A549 (cell line): ENCODE data around the gene PGLYRP2. TPM values are rescaled to one million over a fixed set of nuclear protein-coding genes. Genes with fewer than 3 reads are reported as not detected.

Experiments used
- ATAC-seq, 2 experiments: fragments of 200-7000 bp in 1 of 2; fragments of >200 bp in 1 of 2; cut with Nextera tagmentation in 1 of 2; cut with Tn5 transposase in 1 of 2; 3 replicates each; pipeline versions ENCODE4 v1.8.0 to v1.9.1; 2018 to 2020; ENCODE audit warnings: mild to moderate bottlenecking in 1 of 2, moderate library complexity in 1 of 2
- CTCF ChIA-PET: fragments of 300-600 bp; sonication (Branson Sonifier 250); formaldehyde crosslinking; extraction: SDS; loops from one replicate; lab custom pipeline; 2021; ENCODE audit warnings: antibody characterized with exemption, inconsistent platforms; lab: Yijun Ruan, JAX
- POLR2A ChIA-PET: fragments of 350-600 bp; formaldehyde crosslinking; extraction: SDS; loops from one replicate; lab custom pipeline; 2021; ENCODE audit warnings: antibody characterized with exemption, inconsistent platforms; lab: Yijun Ruan, JAX
- DNase-seq, 2 experiments: peaks; one replicate each; pipeline versions ENCODE4 v3.0.0 to v3.0.0-alpha.2; 2011 to 2016; ENCODE audit warnings: low read depth in 1 of 2, low spot score in 1 of 2
- FAIRE-seq: peaks from 2 replicates; lab custom pipeline; 2011; peaks lifted over from hg19 to GRCh38; lab: Jason Lieb, UNC
- H3K27ac ChIP-seq, 2 experiments: fragments of >200 bp; sonication (Bioruptor Twin); formaldehyde crosslinking; 3 replicates each; pipeline ENCODE4 v1.5.1; 2016 to 2017
- H3K4me1 ChIP-seq: fragments of >200 bp; sonication (Bioruptor Twin); formaldehyde crosslinking; 3 replicates; pipeline ENCODE4 v1.6.1; 2016
- H3K4me2 ChIP-seq: fragments of >200 bp; sonication (Bioruptor Twin); formaldehyde crosslinking; 3 replicates; pipeline ENCODE4 v1.6.1; 2016
- H3K4me3 ChIP-seq: fragments of >200 bp; sonication (Bioruptor Twin); formaldehyde crosslinking; 3 replicates; pipeline ENCODE4 v1.5.1; 2016
- H3K9me3 ChIP-seq: fragments of >200 bp; sonication (Bioruptor Twin); formaldehyde crosslinking; 3 replicates; pipeline ENCODE4 v1.6.1; 2016
- BCL3 ChIP-seq: fragments of >200 bp; sonication (Bioruptor Twin); formaldehyde crosslinking; IDR thresholded peaks from 3 replicates; pipeline ENCODE4 v1.6.1; 2016
- BHLHE40 ChIP-seq: IDR thresholded peaks from 2 replicates; pipeline ENCODE4 v1.6.1; 2012; ENCODE audit warnings: low read depth, low read length, inconsistent platforms
- CBX8 ChIP-seq: fragments of 200-600 bp; sonication (generic); IDR thresholded peaks from 2 replicates; pipeline ENCODE4 v1.6.1; 2016
- CEBPB ChIP-seq, 2 experiments: fragments of >200 bp in 1 of 2; sonication (Bioruptor Twin) in 1 of 2; formaldehyde crosslinking in 1 of 2; IDR thresholded peaks; 2 replicates each; pipeline ENCODE4 v1.6.1; 2012 to 2016
- EHF ChIP-seq: fragments of 250-450 bp; sonication (Bioruptor Pico); IDR thresholded peaks from 2 replicates; pipeline ENCODE4 v1.5.0; 2020; ENCODE audit warnings: mild to moderate bottlenecking
- ESRRA ChIP-seq: fragments of 150-350 bp; IDR thresholded peaks from 2 replicates; pipeline ENCODE4 v1.6.1; 2014; ENCODE audit warnings: mild to moderate bottlenecking, low read length, borderline replicate concordance
- GATA3 ChIP-seq: IDR thresholded peaks from 2 replicates; pipeline ENCODE4 v1.6.1; 2012; ENCODE audit warnings: borderline replicate concordance
- HES2 ChIP-seq: fragments of >200 bp; sonication (Bioruptor Twin); formaldehyde crosslinking; IDR thresholded peaks from 2 replicates; pipeline ENCODE4 v1.6.1; 2016
- HMGXB4 ChIP-seq: fragments of 250-450 bp; sonication (Bioruptor Pico); IDR thresholded peaks from 2 replicates; pipeline ENCODE4 v1.5.0; 2021; ENCODE audit warnings: mild to moderate bottlenecking, moderate library complexity, borderline replicate concordance
- JUN ChIP-seq, 2 experiments: fragments of >200 bp; sonication (Bioruptor Twin); formaldehyde crosslinking; IDR thresholded peaks; 2 replicates in 1 of 2; 3 replicates in 1 of 2; pipeline ENCODE4 v1.6.1; 2016 to 2017
- MAX ChIP-seq: IDR thresholded peaks from 2 replicates; pipeline ENCODE4 v1.6.1; 2012
- MYC ChIP-seq: IDR thresholded peaks from 2 replicates; pipeline ENCODE4 v1.6.1; 2012; ENCODE audit warnings: mild to moderate bottlenecking, inconsistent platforms, low read length, improper control_type of control experiment, borderline replicate concordance
- NR3C1 ChIP-seq: fragments of >200 bp; sonication (Bioruptor Twin); formaldehyde crosslinking; IDR thresholded peaks from 3 replicates; pipeline ENCODE4 v1.6.1; 2017
- PHF8 ChIP-seq: fragments of 200-600 bp; sonication (generic); IDR thresholded peaks from 2 replicates; pipeline ENCODE4 v1.6.1; 2016; ENCODE audit warnings: low read depth, mild to moderate bottlenecking, antibody characterized with exemption, moderate library complexity, borderline replicate concordance
- POLR2A ChIP-seq: IDR thresholded peaks from 2 replicates; pipeline ENCODE4 v1.6.1; 2012; ENCODE audit warnings: mild to moderate bottlenecking, low read length
- POLR2AphosphoS2 ChIP-seq: conservative IDR thresholded peaks from 2 replicates; pipeline ENCODE4 v1.6.1; 2012; ENCODE audit warnings: low read length, improper control_type of control experiment, inconsistent platforms
- RCOR1 ChIP-seq: fragments of 150-350 bp; IDR thresholded peaks from 2 replicates; pipeline ENCODE4 v1.6.1; 2014; ENCODE audit warnings: antibody characterized with exemption, low read length, low read depth
- RFX5 ChIP-seq: fragments of 450-650 bp; IDR thresholded peaks from 2 replicates; pipeline ENCODE4 v1.7.1; 2014; ENCODE audit warnings: antibody characterized with exemption, mild to moderate bottlenecking, moderate library complexity
- USF2 ChIP-seq: fragments of 450-650 bp; IDR thresholded peaks from 2 replicates; pipeline ENCODE4 v1.6.1; 2014; ENCODE audit warnings: antibody characterized with exemption
- ZC3H11A ChIP-seq: fragments of 450-650 bp; IDR thresholded peaks from 2 replicates; pipeline ENCODE4 v1.6.1; 2014; ENCODE audit warnings: antibody characterized with exemption, mild to moderate bottlenecking
- ZFP36 ChIP-seq: fragments of 450-650 bp; IDR thresholded peaks from 2 replicates; pipeline ENCODE4 v1.6.1; 2014; ENCODE audit warnings: borderline replicate concordance; ENCODE audit not compliant: partially characterized antibody
- WGBS: methylation state at CpG from one replicate; pipeline ENCODE4 v1.1.6; 2017; ENCODE audit errors: missing lambda C conversion rate; 5-methylcytosine and 5-hydroxymethylcytosine counted together
- polyA plus RNA-seq, 4 experiments: library from polyadenylated mRNA; depleted of rRNA in 3 of 4; stranded (reverse); fragments of >200 nt; fragmentation: RNase III in 1 of 4; extraction: RNeasy Plus Mini Kit Qiagen cat#74134 plus additional on column Dnase treatment in 1 of 4; gene quantifications; 2 replicates in 3 of 4; 3 replicates in 1 of 4; pipeline ENCODE4 v1.2.3, GENCODE V29; 2011 to 2017
- TF ChIP-seq, protein P1 (sequence below): fragments of >200 bp; sonication (Bioruptor Twin); formaldehyde crosslinking; IDR thresholded peaks from 3 replicates; pipeline ENCODE4 v1.5.1; 2016
- TF ChIP-seq, protein P2 (sequence below): IDR thresholded peaks from 2 replicates; pipeline ENCODE4 v1.6.1; 2012; ENCODE audit warnings: low read depth, borderline replicate concordance

The PGLYRP2 gene
- polyA plus RNA-seq, 2 of the 4 experiments (the other 2 are of a cell fraction): not detected

DNA sequence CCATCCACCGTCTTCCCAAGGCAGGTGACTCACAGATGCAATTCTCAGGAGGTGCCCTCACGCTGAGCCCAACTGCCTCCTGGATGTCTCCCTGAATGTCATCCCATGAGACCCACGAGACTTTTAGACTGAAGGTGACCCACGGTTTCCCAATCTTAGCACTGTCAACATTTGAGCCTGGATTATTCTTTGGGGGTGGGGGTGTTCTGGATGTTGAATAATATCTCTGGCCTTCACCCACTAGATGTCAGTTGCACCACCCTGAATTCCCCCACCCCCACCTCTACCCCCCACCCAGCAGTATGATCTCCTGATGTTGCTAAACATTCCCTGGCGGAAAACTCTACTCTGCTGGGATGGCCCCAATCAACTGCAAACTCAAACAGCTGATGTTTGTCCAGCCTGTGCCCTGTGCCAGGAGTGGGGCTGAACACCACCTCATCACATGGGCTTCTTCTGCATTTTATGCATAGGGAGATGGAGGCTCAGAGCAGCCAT is 26.8 kb upstream of the PGLYRP2 start:
- Histone ChIP-seq H3K27ac (no peak overlapping the region), H3K9me3 (no peaks in the 10 kb centered on the region)
- ATAC-seq: no peak
- CTCF ChIA-PET: interaction anchor here (0.6 to 1.3 kb wide), 2 partner anchors 27 to 49 kb away, joined by 3 to 4 read pairs; partner anchors contain the start of gene PGLYRP2
- TF ChIP-seq USF2 (no peak), EHF (no peak), ZFP36 (no peak), PHF8 (no peak), BHLHE40 (no peak), CBX8 (no peak), ZC3H11A (no peak), CEBPB (IDR thresholded peaks at IDR 0.05) (no peak), MAX (no peak), GATA3 (no peak), HES2 (no peak), JUN (IDR thresholded peaks at IDR 0.05) (no peak), MYC (no peak), RCOR1 (no peak), NR3C1 (no peak), HMGXB4 (no peak), RFX5 (no peak)
- TF ChIP-seq, protein P1, sequence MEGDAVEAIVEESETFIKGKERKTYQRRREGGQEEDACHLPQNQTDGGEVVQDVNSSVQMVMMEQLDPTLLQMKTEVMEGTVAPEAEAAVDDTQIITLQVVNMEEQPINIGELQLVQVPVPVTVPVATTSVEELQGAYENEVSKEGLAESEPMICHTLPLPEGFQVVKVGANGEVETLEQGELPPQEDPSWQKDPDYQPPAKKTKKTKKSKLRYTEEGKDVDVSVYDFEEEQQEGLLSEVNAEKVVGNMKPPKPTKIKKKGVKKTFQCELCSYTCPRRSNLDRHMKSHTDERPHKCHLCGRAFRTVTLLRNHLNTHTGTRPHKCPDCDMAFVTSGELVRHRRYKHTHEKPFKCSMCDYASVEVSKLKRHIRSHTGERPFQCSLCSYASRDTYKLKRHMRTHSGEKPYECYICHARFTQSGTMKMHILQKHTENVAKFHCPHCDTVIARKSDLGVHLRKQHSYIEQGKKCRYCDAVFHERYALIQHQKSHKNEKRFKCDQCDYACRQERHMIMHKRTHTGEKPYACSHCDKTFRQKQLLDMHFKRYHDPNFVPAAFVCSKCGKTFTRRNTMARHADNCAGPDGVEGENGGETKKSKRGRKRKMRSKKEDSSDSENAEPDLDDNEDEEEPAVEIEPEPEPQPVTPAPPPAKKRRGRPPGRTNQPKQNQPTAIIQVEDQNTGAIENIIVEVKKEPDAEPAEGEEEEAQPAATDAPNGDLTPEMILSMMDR: no peak
- TF ChIP-seq, protein P2, sequence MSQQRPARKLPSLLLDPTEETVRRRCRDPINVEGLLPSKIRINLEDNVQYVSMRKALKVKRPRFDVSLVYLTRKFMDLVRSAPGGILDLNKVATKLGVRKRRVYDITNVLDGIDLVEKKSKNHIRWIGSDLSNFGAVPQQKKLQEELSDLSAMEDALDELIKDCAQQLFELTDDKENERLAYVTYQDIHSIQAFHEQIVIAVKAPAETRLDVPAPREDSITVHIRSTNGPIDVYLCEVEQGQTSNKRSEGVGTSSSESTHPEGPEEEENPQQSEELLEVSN: no peak
- TF ChIP-seq, all 56 proteins: peak for 0
- no peak overlapping the region for H3K4me3 ChIP-seq
- no peak overlapping the region for H3K4me2 ChIP-seq
- POLR2A ChIA-PET: no interaction called here
- WGBS: 26% methylated on average over 4 of the region's 5 CpGs
- FAIRE-seq: no peak
- H3K4me1 ChIP-seq: no peaks in the 10 kb centered on the region
- no peak for DNase-seq

GRCh38 chr19:15502264-15502663 is 23.0 kb upstream of the PGLYRP2 start:
- H3K9me3 ChIP-seq: no peaks in the 10 kb centered on the region
- ATAC-seq (no peak), DNase-seq (no peak), FAIRE-seq (no peak)
- no peak overlapping the region for H3K4me3 ChIP-seq
- ChIA-PET CTCF (no interaction called here), POLR2A (no interaction called here)
- TF ChIP-seq ESRRA (no peak), POLR2AphosphoS2 (no peak), POLR2A (no peak), ZC3H11A (no peak), BCL3 (no peak), NR3C1 (no peak), PHF8 (no peak)
- TF ChIP-seq, protein P1: no peak
- no peak overlapping the region for H3K4me2 ChIP-seq
- H3K27ac ChIP-seq: no peak overlapping the region
- WGBS: 46% methylated on average over 1 of the region's 1 CpG
- no peaks in the 10 kb centered on the region for H3K4me1 ChIP-seq
